ENCODE measurements around the gene CDCA3. TPM values are rescaled to one million over a fixed set of nuclear protein-coding genes. Genes with fewer than 3 reads are reported as not detected.

The CDCA3 gene
- total and polyA plus RNA-seq, 2 of the 13 experiments (the other 11 are each of a cell fraction or from before 2014, with no cell fraction given): 32.7 to 56.5 TPM

GRCh38 chr12:6825398-6826124 is 25.5 kb downstream of the CDCA3 start (continued):
- TF ChIP-seq ZNF709 (CRISPR knock-in tag; IDR thresholded peaks at IDR 0.05) (no peak), ZFP36 (IDR thresholded peaks at IDR 0.05; ENCODE audit: borderline replicate concordance, low read depth, low read length, partially characterized antibody) (peak; percentile 17), HNRNPK (IDR thresholded peaks at IDR 0.05; ENCODE audit: low read depth, low read length, poor library complexity, severe bottlenecking) (no peak), AGO1 (IDR thresholded peaks at IDR 0.05; ENCODE audit: low read depth, low read length, poor library complexity, severe bottlenecking) (peak; percentile 97), E2F5 (CRISPR knock-in tag; conservative IDR thresholded peaks at IDR 0.05) (no peak), ZNF800 (CRISPR knock-in tag; IDR thresholded peaks at IDR 0.05) (no peak), ATF2 (CRISPR knock-in tag; IDR thresholded peaks at IDR 0.05) (no peak), ZNF567 (CRISPR knock-in tag; IDR thresholded peaks at IDR 0.05; ENCODE audit: borderline replicate concordance) (no peak), ZNF724P (CRISPR knock-in tag; IDR thresholded peaks at IDR 0.05; ENCODE audit: borderline replicate concordance) (no peak), TARDBP (CRISPR knock-in tag; IDR thresholded peaks at IDR 0.05) (peak; percentile 67; the same call in 1 of the 2 replicates), ZNF512B (CRISPR knock-in tag; IDR thresholded peaks at IDR 0.05; ENCODE audit: borderline replicate concordance) (peak; percentile 41; the same call in 1 of the 2 replicates), FOXM1 (CRISPR knock-in tag; IDR thresholded peaks at IDR 0.05) (no peak), ZNF468 (CRISPR knock-in tag; IDR thresholded peaks at IDR 0.05) (no peak), KLF11 (CRISPR knock-in tag; IDR thresholded peaks at IDR 0.05) (no peak), ZNF354B (CRISPR knock-in tag; IDR thresholded peaks at IDR 0.05) (no peak), ZKSCAN8 (CRISPR knock-in tag; IDR thresholded peaks at IDR 0.05; ENCODE audit: borderline replicate concordance) (no peak), ZNF263 (CRISPR knock-in tag; IDR thresholded peaks at IDR 0.05) (peak; percentile 41; the same call in 1 of the 2 replicates), SAFB2 (CRISPR knock-in tag; IDR thresholded peaks at IDR 0.05; ENCODE audit: borderline replicate concordance, low read depth) (peak; percentile 46; the same call in 1 of the 2 replicates), ZNF513 (CRISPR knock-in tag; conservative IDR thresholded peaks at IDR 0.05) (no peak)

All from HepG2 (cell line).